ENCODE data around the gene AMBRA1.

AMBRA1 gene

DNA sequence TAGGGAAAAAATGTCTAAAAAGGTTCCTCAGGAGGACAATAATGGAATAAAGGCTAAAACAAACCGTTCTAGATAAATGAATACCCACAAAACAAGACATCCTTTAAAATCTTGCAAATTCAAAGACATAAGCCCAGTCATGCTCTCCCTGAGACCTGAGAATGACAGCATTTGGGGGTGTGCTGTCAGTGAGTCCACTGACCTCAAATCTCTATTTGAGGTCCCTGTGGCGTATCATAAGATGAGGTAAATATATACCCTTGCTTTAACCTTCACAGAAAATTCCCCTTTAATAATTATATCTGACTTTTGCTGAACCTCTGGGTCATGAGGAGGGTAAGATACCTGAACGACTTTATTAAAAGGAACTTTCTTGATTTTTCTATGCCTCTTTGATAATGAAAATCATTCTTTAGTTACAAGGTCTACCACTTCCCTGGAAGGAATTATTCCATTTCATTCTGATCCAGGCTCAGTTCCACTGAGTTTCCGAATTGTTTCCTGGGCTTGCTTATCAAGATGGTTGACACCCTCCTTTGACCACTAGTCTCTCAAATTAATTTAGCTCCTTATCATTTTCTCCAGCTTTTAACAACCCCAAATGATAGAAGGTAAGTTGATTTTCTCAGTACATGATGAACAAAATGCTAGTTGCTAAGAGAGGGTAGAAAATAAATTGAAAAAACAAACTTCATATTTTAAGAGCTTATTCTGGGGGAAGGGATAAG is 148.5 kb downstream of the AMBRA1 start:
- H3K27ac ChIP-seq, result no peak overlapping the region
- TF ChIP-seq, protein P1, sequence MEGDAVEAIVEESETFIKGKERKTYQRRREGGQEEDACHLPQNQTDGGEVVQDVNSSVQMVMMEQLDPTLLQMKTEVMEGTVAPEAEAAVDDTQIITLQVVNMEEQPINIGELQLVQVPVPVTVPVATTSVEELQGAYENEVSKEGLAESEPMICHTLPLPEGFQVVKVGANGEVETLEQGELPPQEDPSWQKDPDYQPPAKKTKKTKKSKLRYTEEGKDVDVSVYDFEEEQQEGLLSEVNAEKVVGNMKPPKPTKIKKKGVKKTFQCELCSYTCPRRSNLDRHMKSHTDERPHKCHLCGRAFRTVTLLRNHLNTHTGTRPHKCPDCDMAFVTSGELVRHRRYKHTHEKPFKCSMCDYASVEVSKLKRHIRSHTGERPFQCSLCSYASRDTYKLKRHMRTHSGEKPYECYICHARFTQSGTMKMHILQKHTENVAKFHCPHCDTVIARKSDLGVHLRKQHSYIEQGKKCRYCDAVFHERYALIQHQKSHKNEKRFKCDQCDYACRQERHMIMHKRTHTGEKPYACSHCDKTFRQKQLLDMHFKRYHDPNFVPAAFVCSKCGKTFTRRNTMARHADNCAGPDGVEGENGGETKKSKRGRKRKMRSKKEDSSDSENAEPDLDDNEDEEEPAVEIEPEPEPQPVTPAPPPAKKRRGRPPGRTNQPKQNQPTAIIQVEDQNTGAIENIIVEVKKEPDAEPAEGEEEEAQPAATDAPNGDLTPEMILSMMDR (conservative IDR thresholded peaks at IDR 0.05), result no peak
- TF ChIP-seq ZFX (IDR thresholded peaks at IDR 0.05), result no peak

DNA sequence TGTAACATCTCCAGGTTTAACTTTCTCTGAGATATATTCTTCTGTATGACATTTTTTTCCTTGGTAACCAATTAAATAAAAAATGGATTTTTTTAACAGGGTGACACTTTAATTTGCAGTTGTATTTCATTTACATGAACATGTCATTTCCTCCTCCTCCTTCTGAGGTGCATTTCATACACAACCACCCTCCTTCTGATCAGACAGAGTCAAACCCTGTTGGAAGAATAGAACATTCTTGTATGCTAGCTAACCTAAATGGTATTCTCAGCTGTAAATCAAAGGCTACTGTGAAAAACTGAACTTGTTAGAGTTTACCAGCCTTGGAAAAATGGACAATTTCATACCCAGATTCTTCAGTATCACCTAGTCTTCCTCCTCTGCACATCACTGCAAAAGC is 149.5 kb downstream of the AMBRA1 start:
- H3K27ac ChIP-seq, result no peak overlapping the region
- TF ChIP-seq, protein P1 (conservative IDR thresholded peaks at IDR 0.05), result no peak
- no peak for TF ChIP-seq ZFX (IDR thresholded peaks at IDR 0.05)

DNA sequence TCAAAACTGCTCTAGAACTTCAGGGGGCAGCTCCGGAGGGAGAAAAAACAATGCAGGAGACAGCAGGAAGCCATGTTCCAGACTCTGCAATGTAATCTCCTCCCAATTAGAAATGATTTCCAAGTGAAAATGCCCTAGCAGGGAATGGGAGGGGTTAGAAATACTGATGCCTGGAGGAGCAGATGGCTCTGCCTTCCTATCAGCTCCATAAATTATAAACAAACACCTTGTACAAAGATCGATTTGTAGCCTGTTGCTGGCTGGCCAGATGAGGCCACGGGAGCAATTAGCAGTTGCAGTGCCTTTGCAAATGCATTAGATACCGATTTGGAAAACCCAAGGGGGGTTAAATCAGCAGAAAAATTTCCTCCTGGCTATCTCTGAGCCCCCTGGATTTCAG is 155.6 kb downstream of the AMBRA1 start:
- TF ChIP-seq, protein P1 (conservative IDR thresholded peaks at IDR 0.05), result no peak
- no peak for TF ChIP-seq ZFX (IDR thresholded peaks at IDR 0.05)
- H3K27ac ChIP-seq, result no peak overlapping the region

DNA sequence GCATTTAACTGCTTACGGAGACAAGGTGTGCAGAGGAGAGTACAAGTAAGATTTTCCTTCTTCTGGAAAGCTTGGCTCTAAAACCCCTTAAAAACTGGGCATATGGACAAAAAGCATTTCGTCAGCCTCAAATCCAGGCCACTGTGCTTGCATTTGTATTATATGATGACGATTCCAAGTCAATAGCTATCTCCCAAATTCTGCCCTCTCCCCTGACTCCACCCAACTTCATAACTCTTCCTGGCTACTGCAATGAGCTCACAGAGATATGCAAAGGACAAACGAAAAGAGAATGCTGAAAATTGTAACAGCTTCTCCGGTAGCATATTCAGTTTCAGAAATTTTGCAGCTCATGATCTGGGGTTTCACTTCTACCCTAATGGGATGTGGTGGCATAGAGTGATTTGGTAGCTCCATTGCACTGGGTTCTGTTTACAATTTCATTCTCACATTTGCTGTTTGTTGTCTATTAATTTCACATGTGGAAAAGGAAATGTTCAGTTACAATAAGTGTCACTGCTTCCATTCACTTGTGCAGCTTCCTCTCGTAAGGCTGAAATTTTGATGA is 156.6 kb downstream of the AMBRA1 start:
- no peak for TF ChIP-seq ZFX (IDR thresholded peaks at IDR 0.05)
- TF ChIP-seq, protein P1 (conservative IDR thresholded peaks at IDR 0.05), result no peak
- no peak overlapping the region for H3K27ac ChIP-seq

DNA sequence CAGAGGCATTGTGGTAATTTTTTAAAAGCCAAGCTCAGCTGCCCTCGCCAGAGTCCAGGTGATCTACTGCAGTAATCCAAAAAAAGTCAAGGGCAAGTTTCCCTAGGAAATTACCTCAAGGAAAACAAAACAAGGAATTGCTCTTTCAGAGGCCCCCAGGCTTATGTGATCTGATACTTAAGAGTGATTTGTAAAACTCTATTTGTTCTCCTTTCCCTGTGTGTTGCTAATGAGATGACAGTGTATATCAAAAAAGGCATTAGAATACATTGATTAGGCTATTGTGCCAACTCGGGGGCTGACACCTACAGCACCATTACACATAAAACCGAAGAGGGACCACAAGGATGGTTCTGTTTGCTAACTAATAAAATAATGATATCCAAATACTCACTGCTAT is 157.7 kb downstream of the AMBRA1 start:
- H3K27ac ChIP-seq, result no peak overlapping the region

DNA sequence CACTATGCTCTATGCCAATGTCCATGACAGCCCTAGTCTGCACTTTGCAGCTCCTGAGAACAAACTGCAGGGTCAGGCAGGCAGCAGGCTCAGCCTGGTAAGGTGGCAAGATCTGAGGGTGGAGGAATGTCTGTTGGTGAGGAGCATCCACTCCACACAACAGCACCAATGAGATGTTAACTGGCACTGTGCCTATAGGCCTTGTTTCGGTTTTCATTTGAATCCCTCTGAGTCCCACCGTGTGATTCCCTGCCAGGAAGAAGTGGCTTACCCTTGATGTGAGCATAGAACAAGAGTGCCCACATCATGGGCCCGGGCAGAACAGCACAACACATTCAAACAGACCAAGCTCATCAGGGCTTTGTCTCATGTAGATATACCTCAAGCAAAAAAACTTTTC is 158.1 kb downstream of the AMBRA1 start:
- H3K27ac ChIP-seq, result no peak overlapping the region
- TF ChIP-seq ZFX (IDR thresholded peaks at IDR 0.05), result no peak
- TF ChIP-seq, protein P1 (conservative IDR thresholded peaks at IDR 0.05), result no peak

More for the DNA sequence above, 157.7 kb downstream of the AMBRA1 start:
- no peak for TF ChIP-seq ZFX (IDR thresholded peaks at IDR 0.05)
- TF ChIP-seq, protein P1 (conservative IDR thresholded peaks at IDR 0.05), result no peak

DNA sequence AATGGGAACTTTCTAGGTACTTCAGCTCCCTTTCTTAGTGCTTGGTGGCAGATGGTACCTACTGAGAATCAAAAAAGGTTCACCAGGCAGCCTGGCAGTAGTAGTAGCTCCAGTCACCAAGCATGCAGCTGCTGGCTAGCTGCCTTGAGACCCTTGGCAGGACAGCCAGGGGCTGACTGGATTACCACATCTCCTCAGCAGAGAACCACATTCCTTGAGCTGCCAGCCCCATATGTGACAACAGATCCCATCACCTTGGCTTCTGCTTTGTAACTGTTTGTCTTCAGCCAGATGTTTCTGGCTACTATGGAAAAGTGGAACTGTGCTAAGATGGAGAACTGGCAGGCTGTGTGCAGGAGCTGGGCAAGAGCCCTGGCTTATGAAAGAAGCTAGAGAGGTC is 162.6 kb downstream of the AMBRA1 start:
- no peak for TF ChIP-seq ZFX (IDR thresholded peaks at IDR 0.05)
- TF ChIP-seq, protein P1 (conservative IDR thresholded peaks at IDR 0.05), result no peak
- H3K27ac ChIP-seq, result no peak overlapping the region

All from C4-2B (cell line).